ENCODE measurements around the gene SLC17A8. TPM values are rescaled to one million over a fixed set of nuclear protein-coding genes. Genes with fewer than 3 reads are reported as not detected.

Gene SLC17A8
- total RNA-seq, 1 experiment from 2014 or later, result not detected

DNA sequence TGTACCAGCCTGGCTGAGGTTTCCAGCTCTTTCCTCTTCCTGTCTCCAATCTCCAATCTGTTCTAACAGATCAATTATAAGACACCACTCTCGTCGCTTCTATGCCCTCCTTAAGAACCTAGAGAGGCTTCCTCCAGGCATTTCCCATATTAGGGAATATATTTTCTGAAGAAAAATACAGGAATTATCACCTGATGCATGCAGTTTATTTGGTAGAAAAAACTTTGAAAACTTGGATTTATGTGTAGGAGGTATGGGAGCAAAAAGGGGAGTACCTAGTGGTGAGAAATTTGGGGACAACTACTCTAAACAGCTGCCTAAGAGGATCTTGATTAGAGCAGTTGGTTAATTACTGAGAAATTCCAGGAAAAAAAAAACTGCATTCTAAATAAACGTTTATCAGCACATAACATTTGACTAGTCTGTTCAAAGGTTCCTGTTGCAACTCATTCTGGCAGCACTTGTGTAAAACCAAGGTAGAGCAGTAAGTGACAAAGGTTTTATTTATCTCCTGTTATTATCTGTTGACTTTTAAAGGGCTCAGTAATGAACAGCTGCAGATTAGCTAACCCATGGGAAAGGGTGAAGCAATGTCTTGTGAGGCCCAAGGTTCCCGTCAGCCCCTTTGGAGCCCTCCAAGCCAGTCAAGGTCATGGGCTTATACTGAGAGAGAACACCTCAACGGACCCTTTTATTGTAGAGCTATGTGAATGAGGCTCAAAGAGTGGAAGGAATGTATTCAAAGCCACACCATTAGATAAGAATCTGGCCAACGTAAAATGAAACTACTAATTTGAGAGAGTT lies 80.4 kb downstream of the SLC17A8 start:
- TF ChIP-seq, protein P1, sequence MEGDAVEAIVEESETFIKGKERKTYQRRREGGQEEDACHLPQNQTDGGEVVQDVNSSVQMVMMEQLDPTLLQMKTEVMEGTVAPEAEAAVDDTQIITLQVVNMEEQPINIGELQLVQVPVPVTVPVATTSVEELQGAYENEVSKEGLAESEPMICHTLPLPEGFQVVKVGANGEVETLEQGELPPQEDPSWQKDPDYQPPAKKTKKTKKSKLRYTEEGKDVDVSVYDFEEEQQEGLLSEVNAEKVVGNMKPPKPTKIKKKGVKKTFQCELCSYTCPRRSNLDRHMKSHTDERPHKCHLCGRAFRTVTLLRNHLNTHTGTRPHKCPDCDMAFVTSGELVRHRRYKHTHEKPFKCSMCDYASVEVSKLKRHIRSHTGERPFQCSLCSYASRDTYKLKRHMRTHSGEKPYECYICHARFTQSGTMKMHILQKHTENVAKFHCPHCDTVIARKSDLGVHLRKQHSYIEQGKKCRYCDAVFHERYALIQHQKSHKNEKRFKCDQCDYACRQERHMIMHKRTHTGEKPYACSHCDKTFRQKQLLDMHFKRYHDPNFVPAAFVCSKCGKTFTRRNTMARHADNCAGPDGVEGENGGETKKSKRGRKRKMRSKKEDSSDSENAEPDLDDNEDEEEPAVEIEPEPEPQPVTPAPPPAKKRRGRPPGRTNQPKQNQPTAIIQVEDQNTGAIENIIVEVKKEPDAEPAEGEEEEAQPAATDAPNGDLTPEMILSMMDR (conservative IDR thresholded peaks at IDR 0.05), result no peak
- no peak overlapping the region for H2BK120ac ChIP-seq (ENCODE audit: low read depth, low read length, poor library complexity, severe bottlenecking)
- no peak overlapping the region for H2BK20ac ChIP-seq (ENCODE audit: low read depth, low read length, poor library complexity, severe bottlenecking)
- no peak overlapping the region for H3K27ac Mint-ChIP-seq
- H3K23me2 ChIP-seq (ENCODE audit: insufficient read length, low read depth, low read length, poor library complexity, severe bottlenecking), result no peaks in the 10 kb centered on the region
- no peak overlapping the region for H3K27ac ChIP-seq (ENCODE audit: insufficient read length, low read depth, low read length)
- no peaks in the 10 kb centered on the region; a peak in 2 of 5 replicates for H3K9me3 Mint-ChIP-seq
- no peaks in the 10 kb centered on the region for H3K4me1 ChIP-seq (ENCODE audit: insufficient read depth, low read length)
- H4K8ac ChIP-seq (replicated peaks; ENCODE audit: insufficient read length, low read depth, low read length), result no peak overlapping the region
- H3K4ac ChIP-seq (ENCODE audit: low read depth, low read length), result no peak overlapping the region
- no peak overlapping the region for H2AK5ac ChIP-seq (ENCODE audit: insufficient read length, low read length)
- no peaks in the 10 kb centered on the region for H3K27me3 Mint-ChIP-seq (ENCODE audit: low read depth)
- H3K27me3 ChIP-seq (ENCODE audit: insufficient read depth, low read length), result no peaks in the 10 kb centered on the region
- H2BK5ac ChIP-seq (ENCODE audit: insufficient read length, low read length), result no peak overlapping the region
- H3K79me2 ChIP-seq (ENCODE audit: insufficient read depth, low read length), result no peaks in the 10 kb centered on the region
- no peaks in the 10 kb centered on the region for H3K4me1 Mint-ChIP-seq
- no peak overlapping the region for H3K9ac ChIP-seq (ENCODE audit: extremely low read depth, insufficient read length, low read length)
- no peak overlapping the region for H2BK12ac ChIP-seq (ENCODE audit: insufficient read length, low read depth, low read length)
- no peaks in the 10 kb centered on the region; a peak in 1 of 7 replicates for H3K36me3 Mint-ChIP-seq (ENCODE audit: insufficient read depth in 1 of 3, low read depth in 3 of 3)
- no peak overlapping the region for H3K4me2 ChIP-seq (ENCODE audit: insufficient read depth, insufficient read length, low read length)
- H4K20me1 ChIP-seq (ENCODE audit: control insufficient read depth, insufficient read depth, insufficient read length), result no peaks in the 10 kb centered on the region
- no peak overlapping the region for H3K14ac ChIP-seq (ENCODE audit: insufficient read depth, low read length)
- no peaks in the 10 kb centered on the region for H3K9me3 ChIP-seq (ENCODE audit: control insufficient read depth, low read depth, low read length)
- WGBS (ENCODE audit: extremely low coverage, insufficient read length, low lambda C conversion rate), result no CpG with 5 or more reads among the region's 6 CpGs
- H2AFZ ChIP-seq (ENCODE audit: low read length), result no peak overlapping the region
- H3K23ac ChIP-seq (ENCODE audit: insufficient read length, low read depth, low read length), result no peak overlapping the region
- H3K56ac ChIP-seq (ENCODE audit: insufficient read length, low read depth, low read length), result no peak overlapping the region
- H4K91ac ChIP-seq (ENCODE audit: insufficient read length, low read depth, low read length), result no peak overlapping the region
- H4K5ac ChIP-seq (ENCODE audit: insufficient read length, low read depth, low read length), result no peak overlapping the region
- DNase-seq, result no peak
- H3T11ph ChIP-seq (ENCODE audit: low read length), result no peak overlapping the region
- H3K4me3 Mint-ChIP-seq, result no peak overlapping the region
- no peak overlapping the region for H2BK15ac ChIP-seq (ENCODE audit: low read depth, low read length)
- no peaks in the 10 kb centered on the region for H3K79me1 ChIP-seq (ENCODE audit: insufficient read depth, low read depth, low read length, poor library complexity, severe bottlenecking)
- no peak overlapping the region for H3K18ac ChIP-seq (ENCODE audit: insufficient read length, low read depth, low read length)
